Natural killer cell (primary cell): ENCODE measurements around the gene WDR45B. TPM values are rescaled to one million over a fixed set of nuclear protein-coding genes. Genes with fewer than 3 reads are reported as not detected.

Experiments
- ATAC-seq, 3 donors: fragments of 150-1000 bp in 2 of 3; fragments of 200-7000 bp in 1 of 3; cut with Tn5 transposase; 1 replicate in 1 of 3; 2 replicates in 2 of 3; pipeline ENCODE4 v1.10.0; 2021; ENCODE audit warnings: mild to moderate bottlenecking in 2 of 3, moderate library complexity in 2 of 3
- DNase-seq, 2 donors: peaks; one replicate each; pipeline versions ENCODE4 v3.0.0 to v3.0.0-alpha.2; 2013 to 2021; ENCODE audit warnings: mixed read lengths in 1 of 2
- H3K27ac ChIP-seq: one replicate; pipeline ENCODE4 v1.5.1; 2013; ENCODE audit warnings: mild to moderate bottlenecking, low read length
- H3K27me3 ChIP-seq: one replicate; pipeline ENCODE4 v1.6.1; 2013; ENCODE audit warnings: low read length; ENCODE audit not compliant: control insufficient read depth, insufficient read depth
- H3K36me3 ChIP-seq: one replicate; pipeline ENCODE4 v1.6.1; 2013; ENCODE audit warnings: low read length; ENCODE audit not compliant: control insufficient read depth, insufficient read depth
- H3K4me1 ChIP-seq: one replicate; pipeline ENCODE4 v1.6.1; 2013; ENCODE audit warnings: low read length; ENCODE audit not compliant: control insufficient read depth, insufficient read depth
- H3K4me3 ChIP-seq: one replicate; pipeline ENCODE4 v1.5.1; 2013; ENCODE audit warnings: low read length
- H3K9me3 ChIP-seq: one replicate; pipeline ENCODE4 v1.6.1; 2013; ENCODE audit warnings: low read length; ENCODE audit not compliant: control insufficient read depth, insufficient read depth
- H3K27ac Mint-ChIP-seq, 2 donors: one replicate each; pipeline ENCODE4 v1.8.0; 2022; ENCODE audit warnings: mild to moderate bottlenecking in 2 of 2, mixed read lengths in 2 of 2, moderate library complexity in 1 of 2
- H3K27me3 Mint-ChIP-seq, 2 donors: one replicate each; pipeline ENCODE4 v1.8.0; 2022; ENCODE audit warnings: low read depth in 2 of 2, mixed read lengths in 2 of 2
- H3K36me3 Mint-ChIP-seq: one replicate; pipeline ENCODE4 v1.8.0; 2022; ENCODE audit warnings: mixed read lengths
- H3K4me1 Mint-ChIP-seq, 2 donors: one replicate each; pipeline ENCODE4 v1.8.0; 2022; ENCODE audit warnings: mixed read lengths in 2 of 2
- H3K4me3 Mint-ChIP-seq: one replicate; pipeline ENCODE4 v1.8.0; 2022; ENCODE audit warnings: mild to moderate bottlenecking, moderate library complexity, mixed read lengths
- H3K9me3 Mint-ChIP-seq, 2 donors: one replicate each; pipeline ENCODE4 v1.8.0; 2022; ENCODE audit warnings: mixed read lengths in 2 of 2
- CTCF ChIP-seq: fragments of 200-600 bp; IDR thresholded peaks from one replicate; pipeline ENCODE4 v1.8.0; 2022; ENCODE audit warnings: antibody characterized with exemption
- WGBS: methylation state at CpG from one replicate; pipeline ENCODE4 v1.1.7; 2013; ENCODE audit warnings: missing lambda C conversion rate; ENCODE audit not compliant: insufficient coverage; 5-methylcytosine and 5-hydroxymethylcytosine counted together
- intact Hi-C: fragments of 100-400 bp; cut with micrococcal nuclease; formaldehyde crosslinking; loops from one replicate; pipeline ENCODE4 v1.14.2; 2022
- total RNA-seq, 4 donors: library from RNA; stranded (reverse); fragments of 120-200 nt in 1 of 4; gene quantifications; one replicate each; pipeline versions ENCODE4 v1.2.3 to v1.2.4, GENCODE V29; 2013 to 2022

WDR45B gene
- total RNA-seq, 3 donors from 2014 or later (not counting 1 experiment from before 2014, with no cell fraction given) = 81.8 to 112 (median 94.6) TPM

DNA sequence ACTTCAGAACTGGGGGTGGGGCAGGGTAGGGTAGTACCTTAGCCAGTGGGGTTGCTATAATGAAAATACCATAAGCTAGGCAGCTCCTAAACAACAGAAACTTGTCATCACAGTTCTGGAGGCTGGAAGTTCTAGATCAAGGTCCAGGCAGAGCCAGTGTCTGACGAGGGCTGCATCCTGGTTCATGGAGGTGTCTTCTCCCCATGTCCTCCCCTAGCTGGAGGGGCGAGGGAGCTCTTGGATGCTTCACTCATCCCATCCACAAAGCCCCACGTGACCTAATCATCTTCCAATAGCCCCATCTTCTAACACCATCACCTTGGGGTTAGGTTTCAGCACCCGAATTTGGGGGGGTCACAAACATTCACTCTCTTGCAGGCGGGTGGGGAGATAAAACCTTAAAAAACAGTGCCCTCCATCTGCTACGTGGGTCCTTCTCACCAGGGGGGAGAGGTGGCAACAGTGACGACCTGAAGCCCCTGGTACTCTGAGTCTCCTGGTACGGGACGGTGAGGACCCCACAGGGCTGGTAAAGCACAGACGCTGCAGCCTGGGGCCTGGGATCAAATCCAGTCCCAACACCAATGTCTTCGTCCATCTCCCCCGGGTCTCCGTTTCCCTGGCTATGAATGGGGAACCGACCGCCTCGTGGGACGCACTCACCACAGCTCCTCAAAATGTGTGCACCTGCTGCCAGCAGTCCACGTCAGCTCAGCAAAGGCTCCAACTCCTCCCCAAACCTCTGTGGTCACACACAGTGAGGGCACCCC lies 27.4 kb upstream of the WDR45B start:
- H3K9me3 ChIP-seq = no peaks in the 10 kb centered on the region
- Mint-ChIP-seq H3K27me3 (no peaks in the 10 kb centered on the region), H3K27ac (no peak overlapping the region), H3K9me3 (no peaks in the 10 kb centered on the region), H3K4me1 (peaks cover 0 to 13% of the 10 kb centered on the region in 2 donors), H3K36me3 (no peaks in the 10 kb centered on the region), H3K4me3 (no peak overlapping the region)
- H3K27ac ChIP-seq = no peak overlapping the region
- intact Hi-C loops = no loop called here
- H3K4me3 ChIP-seq = no peak overlapping the region
- no peaks in the 10 kb centered on the region for H3K4me1 ChIP-seq
- DNase-seq = no peak
- no peak for ATAC-seq
- 79% methylated on average over 18 of the region's 18 CpGs for WGBS
- H3K27me3 ChIP-seq = no peaks in the 10 kb centered on the region
- no peak for TF ChIP-seq CTCF
- H3K36me3 ChIP-seq = no peaks in the 10 kb centered on the region

GRCh38 chr17:82674656-82675475 lies 26.6 kb upstream of the WDR45B start:
- Histone ChIP-seq H3K36me3 (no peaks in the 10 kb centered on the region), H3K4me3 (no peak overlapping the region), H3K27ac (no peak overlapping the region), H3K4me1 (no peaks in the 10 kb centered on the region), H3K27me3 (no peaks in the 10 kb centered on the region), H3K9me3 (no peaks in the 10 kb centered on the region)
- H3K27me3 Mint-ChIP-seq = no peaks in the 10 kb centered on the region
- intact Hi-C loops = no loop called here
- H3K9me3 Mint-ChIP-seq = no peaks in the 10 kb centered on the region
- 90% methylated on average over 18 of the region's 20 CpGs for WGBS
- no peak overlapping the region for H3K27ac Mint-ChIP-seq
- TF ChIP-seq CTCF = no peak
- H3K36me3 Mint-ChIP-seq = no peaks in the 10 kb centered on the region
- ATAC-seq = no peak
- no peak for DNase-seq
- no peak overlapping the region for H3K4me3 Mint-ChIP-seq
- H3K4me1 Mint-ChIP-seq = peaks cover 0 to 13% of the 10 kb centered on the region in 2 donors

- 90% methylated on average over 18 of the region's 19 CpGs for WGBS
- Histone ChIP-seq H3K27me3 (no peaks in the 10 kb centered on the region), H3K4me3 (no peak overlapping the region), H3K9me3 (no peaks in the 10 kb centered on the region), H3K36me3 (no peaks in the 10 kb centered on the region), H3K4me1 (peaks cover 9% of the 10 kb centered on the region), H3K27ac (no peak overlapping the region)
- DNase-seq (no peak), ATAC-seq (no peak)
- H3K36me3 Mint-ChIP-seq = no peaks in the 10 kb centered on the region
- H3K27me3 Mint-ChIP-seq = no peaks in the 10 kb centered on the region
- intact Hi-C loops = no loop called here
- H3K4me1 Mint-ChIP-seq = peaks cover 6 to 21% of the 10 kb centered on the region in 2 donors
- H3K4me3 Mint-ChIP-seq = no peak overlapping the region
- TF ChIP-seq CTCF = no peak
- H3K27ac Mint-ChIP-seq = peak overlapping the region in 1 of 2 donors; percentile 25
- no peaks in the 10 kb centered on the region for H3K9me3 Mint-ChIP-seq
Observed at GRCh38 chr17:82670661-82671450, 22.6 kb upstream of the WDR45B start.
